A549 (cell line): Measurements from ENCODE around the gene TRAPPC12. TPM values are rescaled to one million over a fixed set of nuclear protein-coding genes. Genes with fewer than 3 reads are reported as not detected.

Source experiments
- ATAC-seq, 2 experiments: fragments of 200-7000 bp in 1 of 2; fragments of >200 bp in 1 of 2; cut with Nextera tagmentation in 1 of 2; cut with Tn5 transposase in 1 of 2; 3 replicates each; pipeline versions ENCODE4 v1.8.0 to v1.9.1; 2018 to 2020; ENCODE audit warnings: mild to moderate bottlenecking in 1 of 2, moderate library complexity in 1 of 2
- CTCF ChIA-PET: fragments of 300-600 bp; sonication (Branson Sonifier 250); formaldehyde crosslinking; extraction: SDS; loops from one replicate; lab custom pipeline; 2021; ENCODE audit warnings: antibody characterized with exemption, inconsistent platforms; lab: Yijun Ruan, JAX
- POLR2A ChIA-PET: fragments of 350-600 bp; formaldehyde crosslinking; extraction: SDS; loops from one replicate; lab custom pipeline; 2021; ENCODE audit warnings: antibody characterized with exemption, inconsistent platforms; lab: Yijun Ruan, JAX
- DNase-seq, 2 experiments: peaks; one replicate each; pipeline versions ENCODE4 v3.0.0 to v3.0.0-alpha.2; 2011 to 2016; ENCODE audit warnings: low read depth in 1 of 2, low spot score in 1 of 2
- FAIRE-seq: peaks from 2 replicates; lab custom pipeline; 2011; peaks lifted over from hg19 to GRCh38; lab: Jason Lieb, UNC
- H3K27ac ChIP-seq, 2 experiments: fragments of >200 bp; sonication (Bioruptor Twin); formaldehyde crosslinking; 3 replicates each; pipeline ENCODE4 v1.5.1; 2016 to 2017
- H3K4me1 ChIP-seq: fragments of >200 bp; sonication (Bioruptor Twin); formaldehyde crosslinking; 3 replicates; pipeline ENCODE4 v1.6.1; 2016
- H3K4me2 ChIP-seq: fragments of >200 bp; sonication (Bioruptor Twin); formaldehyde crosslinking; 3 replicates; pipeline ENCODE4 v1.6.1; 2016
- H3K4me3 ChIP-seq: fragments of >200 bp; sonication (Bioruptor Twin); formaldehyde crosslinking; 3 replicates; pipeline ENCODE4 v1.5.1; 2016
- H3K9me3 ChIP-seq: fragments of >200 bp; sonication (Bioruptor Twin); formaldehyde crosslinking; 3 replicates; pipeline ENCODE4 v1.6.1; 2016
- ATOH8 ChIP-seq: fragments of 250-450 bp; sonication (Bioruptor Pico); IDR thresholded peaks from 2 replicates; pipeline ENCODE4 v1.5.0; 2020; ENCODE audit warnings: low read depth, mild to moderate bottlenecking, moderate library complexity
- CTCF ChIP-seq: fragments of >200 bp; sonication (Bioruptor Twin); formaldehyde crosslinking; IDR thresholded peaks from 3 replicates; pipeline ENCODE4 v1.5.1; 2016
- E2F6 ChIP-seq: IDR thresholded peaks from 2 replicates; pipeline ENCODE4 v1.6.1; 2012; ENCODE audit warnings: low read depth, borderline replicate concordance
- EHMT2 ChIP-seq: fragments of 200-600 bp; sonication (generic); IDR thresholded peaks from 2 replicates; pipeline ENCODE4 v1.6.1; 2016; ENCODE audit warnings: antibody characterized with exemption, low read depth, mild to moderate bottlenecking, moderate library complexity
- ELK1 ChIP-seq: fragments of 150-350 bp; IDR thresholded peaks from 2 replicates; pipeline ENCODE4 v1.6.1; 2014; ENCODE audit warnings: low read depth, mild to moderate bottlenecking, low read length
- FOSB ChIP-seq: fragments of 250-450 bp; sonication (Bioruptor Pico); IDR thresholded peaks from 2 replicates; pipeline ENCODE4 v1.5.0; 2020; ENCODE audit warnings: mild to moderate bottlenecking, moderate library complexity
- GATA3 ChIP-seq: IDR thresholded peaks from 2 replicates; pipeline ENCODE4 v1.6.1; 2012; ENCODE audit warnings: borderline replicate concordance
- HES2 ChIP-seq: fragments of >200 bp; sonication (Bioruptor Twin); formaldehyde crosslinking; IDR thresholded peaks from 2 replicates; pipeline ENCODE4 v1.6.1; 2016
- HEYL ChIP-seq: fragments of 250-450 bp; sonication (Bioruptor Pico); IDR thresholded peaks from 2 replicates; pipeline ENCODE4 v1.8.0; 2021; ENCODE audit warnings: mild to moderate bottlenecking, moderate library complexity
- HOXA7 ChIP-seq: fragments of 250-450 bp; sonication (Bioruptor Pico); IDR thresholded peaks from 2 replicates; pipeline ENCODE4 v1.5.0; 2020; ENCODE audit warnings: mild to moderate bottlenecking, moderate library complexity
- HOXB13 ChIP-seq: fragments of 250-450 bp; sonication (Bioruptor Pico); IDR thresholded peaks from 2 replicates; pipeline ENCODE4 v1.5.0; 2020; ENCODE audit warnings: low read depth, mild to moderate bottlenecking, moderate library complexity
- HOXB5 ChIP-seq: fragments of 250-450 bp; sonication (Bioruptor Pico); IDR thresholded peaks from 2 replicates; pipeline ENCODE4 v1.5.0; 2020; ENCODE audit warnings: mild to moderate bottlenecking, moderate library complexity
- JUN ChIP-seq, 2 experiments: fragments of >200 bp; sonication (Bioruptor Twin); formaldehyde crosslinking; IDR thresholded peaks; 2 replicates in 1 of 2; 3 replicates in 1 of 2; pipeline ENCODE4 v1.6.1; 2016 to 2017
- KDM1A ChIP-seq: fragments of 200-600 bp; sonication (generic); IDR thresholded peaks from 2 replicates; pipeline ENCODE4 v1.6.1; 2016; ENCODE audit warnings: low read depth, mild to moderate bottlenecking
- KDM5A ChIP-seq: fragments of 200-600 bp; sonication (generic); IDR thresholded peaks from 2 replicates; pipeline ENCODE4 v1.6.1; 2016; ENCODE audit warnings: antibody characterized with exemption, mild to moderate bottlenecking
- MYC ChIP-seq: IDR thresholded peaks from 2 replicates; pipeline ENCODE4 v1.6.1; 2012; ENCODE audit warnings: mild to moderate bottlenecking, inconsistent platforms, low read length, improper control_type of control experiment, borderline replicate concordance
- PHF8 ChIP-seq: fragments of 200-600 bp; sonication (generic); IDR thresholded peaks from 2 replicates; pipeline ENCODE4 v1.6.1; 2016; ENCODE audit warnings: low read depth, mild to moderate bottlenecking, antibody characterized with exemption, moderate library complexity, borderline replicate concordance
- RAD21 ChIP-seq, 2 experiments: fragments of >200 bp in 1 of 2; sonication (Bioruptor Twin) in 1 of 2; formaldehyde crosslinking in 1 of 2; IDR thresholded peaks in 1 of 2; conservative IDR thresholded peaks in 1 of 2; 2 replicates in 1 of 2; 3 replicates in 1 of 2; pipeline ENCODE4 v1.6.1; 2012 to 2018; ENCODE audit warnings: inconsistent platforms in 1 of 2
- REST ChIP-seq: fragments of 200-600 bp; sonication (generic); IDR thresholded peaks from 2 replicates; pipeline ENCODE4 v1.6.1; 2016; ENCODE audit warnings: antibody characterized with exemption, mild to moderate bottlenecking, moderate library complexity
- RNF2 ChIP-seq: fragments of 200-600 bp; sonication (generic); IDR thresholded peaks from 2 replicates; pipeline ENCODE4 v1.6.1; 2016; ENCODE audit warnings: low read depth, mild to moderate bottlenecking, antibody characterized with exemption, moderate library complexity, borderline replicate concordance
- SREBF2 ChIP-seq: fragments of 450-650 bp; IDR thresholded peaks from 2 replicates; pipeline ENCODE4 v1.6.1; 2014; ENCODE audit warnings: mild to moderate bottlenecking, moderate library complexity
- TP53 ChIP-seq: fragments of 250-450 bp; sonication (Bioruptor Pico); IDR thresholded peaks from 2 replicates; pipeline ENCODE4 v1.5.0; 2021; ENCODE audit warnings: mild to moderate bottlenecking, moderate library complexity
- WGBS: methylation state at CpG from one replicate; pipeline ENCODE4 v1.1.6; 2017; ENCODE audit errors: missing lambda C conversion rate; 5-methylcytosine and 5-hydroxymethylcytosine counted together
- polyA plus RNA-seq, 4 experiments: library from polyadenylated mRNA; depleted of rRNA in 3 of 4; stranded (reverse); fragments of >200 nt; fragmentation: RNase III in 1 of 4; extraction: RNeasy Plus Mini Kit Qiagen cat#74134 plus additional on column Dnase treatment in 1 of 4; gene quantifications; 2 replicates in 3 of 4; 3 replicates in 1 of 4; pipeline ENCODE4 v1.2.3, GENCODE V29; 2011 to 2017

The TRAPPC12 gene
- polyA plus RNA-seq, 2 of the 4 experiments (the other 2 are of a cell fraction): 42.3 to 55.0 TPM

- H3K4me2 ChIP-seq: no peak overlapping the region
- TF ChIP-seq ELK1: no peak
- no peak for TF ChIP-seq KDM5A
- TF ChIP-seq HOXB13 (CRISPR knock-in tag): no peak
- TF ChIP-seq KDM1A: no peak
- TF ChIP-seq HES2: no peak
- no peak for TF ChIP-seq CTCF
- TF ChIP-seq E2F6: no peak
- no peak for TF ChIP-seq HEYL (CRISPR knock-in tag)
- TF ChIP-seq SREBF2: no peak
- TF ChIP-seq FOSB: no peak
- TF ChIP-seq GATA3: no peak
- no peak for TF ChIP-seq TP53 (CRISPR knock-in tag)
- TF ChIP-seq HOXB5 (CRISPR knock-in tag): no peak
- TF ChIP-seq RAD21 (conservative IDR thresholded peaks at IDR 0.05 in 1 of 2, IDR thresholded peaks at IDR 0.05 in 1 of 2): no peak
- ChIA-PET CTCF (interaction anchor here (0.6 kb wide), 1 partner anchor 48 kb away, joined by 3 read pairs; no protein-coding TSS in a partner anchor), POLR2A (interaction anchor here (1.0 kb wide), 1 partner anchor 41 kb away, joined by 3 read pairs; the partner anchor contains the start of gene RNASEH1)
- no peak for FAIRE-seq
- DNase-seq: no peak
- H3K4me3 ChIP-seq: no peak overlapping the region
- no peaks in the 10 kb centered on the region for H3K9me3 ChIP-seq
- H3K4me1 ChIP-seq: peaks cover 15% of the 10 kb centered on the region
- ATAC-seq: no peak
- no peak overlapping the region for H3K27ac ChIP-seq
- 93% methylated on average over 3 of the region's 3 CpGs for WGBS
Observed at GRCh38 chr2:3516831-3517230, 137.3 kb downstream of the TRAPPC12 start.

GRCh38 chr2:3517948-3518495, 138.5 kb downstream of the TRAPPC12 start:
- no peak for FAIRE-seq
- Histone ChIP-seq H3K4me3 (peak overlapping the region; percentile 71), H3K4me2 (peak overlapping the region; percentile 96), H3K27ac (peak overlapping the region; percentile 92 to 97), H3K9me3 (no peaks in the 10 kb centered on the region), H3K4me1 (peaks cover 17% of the 10 kb centered on the region)
- ATAC-seq: no peak
- POLR2A ChIA-PET: interaction anchor here (0.8 to 1.3 kb wide), 6 partner anchors 11 to 140 kb away, joined by 3 to 11 read pairs (median 4); partner anchors contain the start of genes EIPR1 and RNASEH1
- no peak for TF ChIP-seq SREBF2
- no peak for TF ChIP-seq ATOH8 (CRISPR knock-in tag)
- TF ChIP-seq JUN (IDR thresholded peaks at IDR 0.05): no peak
- TF ChIP-seq HOXB13 (CRISPR knock-in tag): no peak
- TF ChIP-seq RNF2: no peak
- TF ChIP-seq HOXA7 (CRISPR knock-in tag): no peak
- TF ChIP-seq MYC: no peak
- no peak for TF ChIP-seq EHMT2
- TF ChIP-seq PHF8: no peak
- no peak for TF ChIP-seq REST
- DNase-seq: no peak
- CTCF ChIA-PET: interaction anchor here (0.6 to 1.3 kb wide), 2 partner anchors 18 to 27 kb away, joined by 3 read pairs; no protein-coding TSS in a partner anchor
- 33% methylated on average over 3 of the region's 3 CpGs for WGBS
